GM21529 (cell line): ENCODE measurements around the gene PLA2G2C.

Experiments used
- ATAC-seq: cut with Tn5 transposase; IDR thresholded peaks from one replicate; pipeline ENCODE4 v1.9.1; 2021; ENCODE audit not compliant: unreplicated experiment

PLA2G2C gene

GRCh38 chr1:20184997-20185833 is 1.1 kb downstream of the PLA2G2C start:
- no peak for ATAC-seq

DNA sequence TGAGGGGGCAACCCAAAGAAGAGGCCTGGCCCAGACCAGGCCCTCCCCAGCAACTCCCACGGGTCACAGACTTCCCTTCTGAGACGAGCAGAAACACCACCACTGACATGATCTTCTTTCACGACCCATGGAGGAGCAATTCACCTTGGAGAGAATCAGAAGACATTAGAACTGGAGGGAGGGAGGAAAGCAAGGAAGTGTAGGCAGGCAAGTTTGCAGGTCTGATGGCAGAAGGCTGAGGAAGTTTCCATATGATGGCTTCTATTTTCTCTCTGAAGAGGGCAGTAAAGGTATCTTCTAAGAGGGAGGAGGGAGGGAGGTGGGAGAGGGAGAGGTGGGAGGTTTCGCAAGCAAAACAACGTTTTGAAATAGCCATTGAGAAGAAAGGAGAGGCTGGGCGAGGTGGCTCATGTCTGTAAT is 1.8 kb downstream of the PLA2G2C start:
- no peak for ATAC-seq

- ATAC-seq, result no peak
Observed at GRCh38 chr1:20183616-20184271, 2.6 kb downstream of the PLA2G2C start.

DNA sequence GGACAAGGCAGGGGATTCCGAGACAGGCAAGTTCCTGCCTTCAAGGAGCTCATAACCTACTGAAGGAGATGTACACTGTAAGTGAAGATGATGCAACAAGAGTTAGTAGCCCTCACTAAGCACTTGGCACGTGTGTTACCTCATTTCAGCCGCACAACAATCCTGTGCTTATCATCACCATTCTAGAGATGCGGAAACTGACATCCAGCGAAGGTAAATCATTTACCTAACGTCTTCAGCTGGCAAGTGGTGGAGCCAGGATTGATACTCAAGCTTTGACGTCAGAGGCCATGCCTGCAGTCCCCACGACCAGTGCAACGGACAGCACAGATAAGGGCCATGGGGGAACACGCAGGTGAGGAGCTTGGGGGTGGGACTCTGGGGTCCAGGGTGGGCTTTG is 3.3 kb downstream of the PLA2G2C start:
- ATAC-seq, result no peak

- ATAC-seq, result no peak
Observed at GRCh38 chr1:20182415-20182814, 3.9 kb downstream of the PLA2G2C start.

GRCh38 chr1:20180844-20181207 is 5.5 kb downstream of the PLA2G2C start:
- ATAC-seq, result no peak

GRCh38 chr1:20180129-20180843 is 6.0 kb downstream of the PLA2G2C start:
- no peak for ATAC-seq

GRCh38 chr1:20179371-20180128 is 6.8 kb downstream of the PLA2G2C start:
- ATAC-seq, result no peak

GRCh38 chr1:20178634-20179370 is 7.5 kb downstream of the PLA2G2C start:
- no peak for ATAC-seq

- no peak for ATAC-seq
Observed at GRCh38 chr1:20174937-20175666, 11.2 kb downstream of the PLA2G2C start.

- ATAC-seq, result no peak
Observed at GRCh38 chr1:20172033-20172590, 14.2 kb downstream of the PLA2G2C start.

DNA sequence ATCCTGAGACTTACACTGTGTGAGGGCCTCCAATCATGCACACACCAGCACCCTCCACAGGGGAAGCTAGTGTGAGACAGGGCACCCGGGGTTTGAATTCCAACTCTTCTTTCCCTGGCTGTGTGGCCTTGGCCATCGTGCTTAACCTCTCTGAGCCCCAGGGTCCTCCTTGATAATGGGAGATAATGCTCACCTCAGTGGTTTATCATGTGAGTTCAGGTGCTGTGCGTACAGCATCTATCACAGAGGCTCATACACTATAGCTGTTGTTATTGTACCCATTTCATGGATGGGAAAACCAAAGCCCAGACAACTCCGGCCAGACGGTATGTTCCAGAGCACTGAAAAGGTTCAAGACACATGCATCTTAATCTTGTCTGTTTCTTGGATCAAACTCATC is 16.4 kb downstream of the PLA2G2C start:
- ATAC-seq, result no peak

GRCh38 chr1:20168564-20169491 is 17.5 kb downstream of the PLA2G2C start:
- ATAC-seq, result no peak

GRCh38 chr1:20167126-20167525 is 19.2 kb downstream of the PLA2G2C start:
- ATAC-seq, result no peak

GRCh38 chr1:20166051-20166450 is 20.3 kb downstream of the PLA2G2C start:
- no peak for ATAC-seq

GRCh38 chr1:20165522-20165951 is 20.8 kb downstream of the PLA2G2C start:
- ATAC-seq, result no peak

- ATAC-seq, result no peak
Observed at GRCh38 chr1:20164694-20165202, 21.6 kb downstream of the PLA2G2C start.

DNA sequence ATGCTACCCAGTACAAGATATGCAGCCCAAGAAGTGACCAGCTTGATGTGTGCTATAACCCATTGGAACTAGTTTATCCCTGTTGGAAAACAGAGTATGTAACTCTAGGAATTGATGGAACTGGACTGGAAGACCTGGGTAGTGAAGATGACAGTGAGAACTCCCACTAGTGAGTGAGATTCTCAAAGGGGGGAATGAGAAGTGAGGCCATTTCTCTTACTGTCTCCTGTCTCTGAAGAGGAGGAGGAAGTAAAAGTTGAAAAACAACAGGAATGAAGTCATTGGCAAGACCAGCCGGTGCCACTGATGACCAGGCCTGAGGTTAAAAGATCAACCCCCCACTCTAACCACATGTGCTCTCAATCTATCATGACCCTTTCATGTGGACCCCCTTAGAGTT is 26.3 kb downstream of the PLA2G2C start:
- no peak for ATAC-seq
